B cell (primary cell): ENCODE measurements around the gene SACM1L. TPM values are rescaled to one million over a fixed set of nuclear protein-coding genes. Genes with fewer than 3 reads are reported as not detected.

ENCODE experiments used
- ATAC-seq: fragments of 200-7000 bp; cut with Tn5 transposase; one replicate; pipeline ENCODE4 v1.10.0; 2021; ENCODE audit warnings: low read depth, mild to moderate bottlenecking, moderate number of reproducible peaks, moderate library complexity
- CTCF ChIA-PET: fragments of 350-600 bp; sonication (Branson Sonifier 250); formaldehyde crosslinking; loops from one replicate; lab custom pipeline; 2021; ENCODE audit warnings: antibody characterized with exemption, inconsistent platforms; lab: Charles Lee
- POLR2A ChIA-PET: fragments of 350-600 bp; sonication (Branson Sonifier 250); formaldehyde crosslinking; loops from one replicate; lab custom pipeline; 2021; ENCODE audit warnings: antibody characterized with exemption; lab: Charles Lee
- DNase-seq: peaks from one replicate; pipeline ENCODE4 v3.0.0; 2013
- H2AFZ ChIP-seq: 2 replicates; pipeline ENCODE4 v1.6.1; 2012; ENCODE audit warnings: mild to moderate bottlenecking, low read depth, low read length; ENCODE audit not compliant: insufficient read depth, poor library complexity, severe bottlenecking
- H3K27ac ChIP-seq, 2 donors: 1 replicate in 1 of 2; 2 replicates in 1 of 2; pipeline ENCODE4 v1.5.1; 2012 to 2013; ENCODE audit warnings: low read length in 2 of 2, mild to moderate bottlenecking in 2 of 2, moderate library complexity in 1 of 2
- H3K27me3 ChIP-seq, 4 experiments: fragments of 200-600 bp in 1 of 4; sonication (generic) in 1 of 4; replicated peaks in 1 of 4; 1 replicate in 2 of 4; 2 replicates in 2 of 4; pipeline versions ENCODE4 v1.6.1 to v1.7.0; 2013 to 2016; ENCODE audit warnings: low read length in 3 of 4, mild to moderate bottlenecking in 2 of 4, mixed read lengths in 1 of 4, moderate library complexity in 1 of 4; ENCODE audit not compliant: insufficient read depth in 4 of 4, control insufficient read depth in 3 of 4; ENCODE audit errors: control extremely low read depth in 1 of 4
- H3K36me3 ChIP-seq, 2 experiments: replicated peaks in 1 of 2; 1 replicate in 1 of 2; 2 replicates in 1 of 2; pipeline versions ENCODE4 v1.6.1 to v1.7.1; 2013; ENCODE audit warnings: low read length in 1 of 2; ENCODE audit not compliant: insufficient read depth in 2 of 2, control insufficient read depth in 1 of 2; ENCODE audit errors: control extremely low read depth in 1 of 2, extremely low read depth in 1 of 2
- H3K4me1 ChIP-seq, 2 donors: fragments of 200-600 bp in 1 of 2; sonication (generic) in 1 of 2; 1 replicate in 1 of 2; 2 replicates in 1 of 2; pipeline versions ENCODE4 v1.5.1 to v1.6.1; 2013 to 2017; ENCODE audit warnings: low read length in 2 of 2; ENCODE audit not compliant: control insufficient read depth in 2 of 2, insufficient read depth in 2 of 2
- H3K4me2 ChIP-seq: replicated peaks from 2 replicates; pipeline ENCODE3; 2012; ENCODE audit warnings: mild to moderate bottlenecking, low read depth, low read length; ENCODE audit not compliant: poor library complexity, severe bottlenecking
- H3K4me3 ChIP-seq, 5 experiments: fragments of 200-600 bp in 1 of 5; sonication (generic) in 1 of 5; 1 replicate in 3 of 5; 2 replicates in 2 of 5; pipeline versions ENCODE4 v1.5.1 to v1.7.0; 2011 to 2016; ENCODE audit warnings: low read length in 4 of 5, mild to moderate bottlenecking in 4 of 5, low read depth in 2 of 5, control low read depth in 1 of 5, moderate library complexity in 1 of 5; ENCODE audit not compliant: insufficient read depth in 1 of 5; ENCODE audit errors: control extremely low read depth in 1 of 5, extremely low read depth in 1 of 5
- H3K79me2 ChIP-seq: fragments of 200-600 bp; sonication (generic); one replicate; pipeline ENCODE4 v1.6.0; 2016; ENCODE audit warnings: low read length; ENCODE audit not compliant: control insufficient read depth, insufficient read depth
- H3K9ac ChIP-seq: fragments of 200-600 bp; sonication (generic); 2 replicates; pipeline ENCODE4 v1.6.1; 2017; ENCODE audit warnings: mild to moderate bottlenecking, low read length, moderate library complexity
- H3K9me3 ChIP-seq, 3 donors: one replicate each; pipeline versions ENCODE4 v1.6.1 to v1.7.1; 2013; ENCODE audit warnings: low read length in 2 of 3; ENCODE audit not compliant: control insufficient read depth in 2 of 3, insufficient read depth in 1 of 3; ENCODE audit errors: control extremely low read depth in 1 of 3
- H4K20me1 ChIP-seq: 2 replicates; pipeline ENCODE4 v1.6.0; 2012; ENCODE audit warnings: mild to moderate bottlenecking, low read length; ENCODE audit not compliant: insufficient read depth, control insufficient read depth, poor library complexity, severe bottlenecking
- H3K27ac Mint-ChIP-seq: one replicate; pipeline ENCODE4 v1.8.0; 2021; ENCODE audit warnings: mixed read lengths
- H3K27me3 Mint-ChIP-seq: one replicate; pipeline ENCODE4 v1.8.0; 2021; ENCODE audit warnings: mixed read lengths
- H3K4me1 Mint-ChIP-seq: one replicate; pipeline ENCODE4 v1.8.0; 2021; ENCODE audit warnings: mixed read lengths
- H3K4me3 Mint-ChIP-seq: one replicate; pipeline ENCODE4 v1.8.0; 2021; ENCODE audit warnings: mixed read lengths
- H3K9me3 Mint-ChIP-seq: one replicate; pipeline ENCODE4 v1.8.0; 2022; ENCODE audit warnings: mixed read lengths; ENCODE audit not compliant: insufficient read depth
- EZH2 ChIP-seq: IDR thresholded peaks from 2 replicates; pipeline ENCODE4 v1.6.1; 2012; ENCODE audit warnings: borderline replicate concordance, low read depth, mild to moderate bottlenecking, moderate library complexity, low read length; ENCODE audit not compliant: insufficient read depth, poor library complexity, severe bottlenecking
- WGBS: methylation state at CpG from one replicate; pipeline ENCODE4 v1.1.5; 2013; ENCODE audit warnings: missing lambda C conversion rate; ENCODE audit not compliant: insufficient coverage; 5-methylcytosine and 5-hydroxymethylcytosine counted together
- intact Hi-C: fragments of 100-400 bp; cut with micrococcal nuclease; formaldehyde crosslinking; loops from one replicate; pipeline ENCODE4 v1.10.0; 2022
- polyA plus RNA-seq: library from polyadenylated mRNA; depleted of rRNA; stranded (reverse); fragments of >200 nt; gene quantifications from 2 replicates; pipeline ENCODE4 v1.2.3, GENCODE V29; 2012
- total RNA-seq, 2 donors: library from RNA; stranded (reverse); fragments of 120-200 nt in 1 of 2; gene quantifications; 1 replicate in 1 of 2; 2 replicates in 1 of 2; pipeline versions ENCODE4 v1.2.3 to v1.2.4, GENCODE V29; 2013 to 2022
- TF ChIP-seq, protein P1 (sequence below): fragments of 200-600 bp; IDR thresholded peaks from one replicate; pipeline ENCODE4 v1.8.0; 2022; ENCODE audit warnings: antibody characterized with exemption, mild to moderate bottlenecking

Gene SACM1L
- total and polyA plus RNA-seq, 2 donors (not counting 1 experiment from before 2014, with no cell fraction given) = 20.7 to 85.7 TPM

DNA sequence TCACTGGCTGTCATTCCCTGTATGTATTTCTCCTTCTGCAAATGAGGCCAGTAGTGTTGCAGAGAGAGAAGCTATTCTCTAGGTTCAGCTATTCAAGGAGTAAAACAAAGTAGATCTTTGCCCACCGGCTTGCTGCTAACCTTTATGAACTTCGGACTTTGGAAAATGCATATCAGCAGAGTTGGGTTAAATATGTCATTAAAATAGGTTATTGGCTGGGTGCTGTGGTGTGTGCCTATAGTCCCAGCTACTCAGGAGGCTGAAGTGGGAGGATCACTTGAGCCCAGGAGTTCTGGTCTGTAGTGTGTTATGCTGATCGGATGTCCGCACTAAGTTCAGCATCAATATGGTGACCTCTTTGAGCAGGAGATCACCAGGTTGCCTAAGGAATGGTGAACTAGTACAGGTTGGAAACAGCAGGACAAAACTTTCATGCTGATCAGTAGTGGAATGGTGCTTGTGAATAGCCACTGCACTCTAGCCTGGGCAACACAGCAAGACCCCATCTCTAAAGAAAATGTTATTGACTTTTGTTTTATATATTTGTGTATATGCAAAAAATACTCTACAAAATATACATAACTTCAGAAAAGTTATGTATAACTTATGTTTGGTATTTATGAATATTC is 53.4 kb downstream of the SACM1L start:
- H3K27ac Mint-ChIP-seq = peak overlapping the region; percentile 39
- Histone ChIP-seq H3K4me1 (peaks cover 16% of the 10 kb centered on the region in 2 donors), H2AFZ (no peak overlapping the region), H3K27me3 (no peaks in the 10 kb centered on the region), H3K79me2 (no peaks in the 10 kb centered on the region), H3K4me3 (no peak overlapping the region), H3K9me3 (no peaks in the 10 kb centered on the region), H3K4me2 (no peak overlapping the region), H3K36me3 (peaks cover 8 to 55% of the 10 kb centered on the region in 2 experiments), H3K27ac (peak overlapping the region; percentile 1 to 68), H4K20me1 (no peaks in the 10 kb centered on the region), H3K9ac (no peak overlapping the region)
- H3K9me3 Mint-ChIP-seq = no peaks in the 10 kb centered on the region
- 94% methylated on average over 4 of the region's 4 CpGs for WGBS
- no peaks in the 10 kb centered on the region for H3K27me3 Mint-ChIP-seq
- intact Hi-C loops = no loop called here
- ATAC-seq (no peak), DNase-seq (no peak)
- peak overlapping the region; percentile 24 for H3K4me3 Mint-ChIP-seq
- CTCF ChIA-PET = interaction anchor here (1.4 to 1.5 kb wide), 2 partner anchors 9 to 18 kb away, joined by 3 to 4 read pairs; no protein-coding TSS in a partner anchor
- peaks cover 24% of the 10 kb centered on the region for H3K4me1 Mint-ChIP-seq
- no peak for TF ChIP-seq EZH2
- TF ChIP-seq, protein P1, sequence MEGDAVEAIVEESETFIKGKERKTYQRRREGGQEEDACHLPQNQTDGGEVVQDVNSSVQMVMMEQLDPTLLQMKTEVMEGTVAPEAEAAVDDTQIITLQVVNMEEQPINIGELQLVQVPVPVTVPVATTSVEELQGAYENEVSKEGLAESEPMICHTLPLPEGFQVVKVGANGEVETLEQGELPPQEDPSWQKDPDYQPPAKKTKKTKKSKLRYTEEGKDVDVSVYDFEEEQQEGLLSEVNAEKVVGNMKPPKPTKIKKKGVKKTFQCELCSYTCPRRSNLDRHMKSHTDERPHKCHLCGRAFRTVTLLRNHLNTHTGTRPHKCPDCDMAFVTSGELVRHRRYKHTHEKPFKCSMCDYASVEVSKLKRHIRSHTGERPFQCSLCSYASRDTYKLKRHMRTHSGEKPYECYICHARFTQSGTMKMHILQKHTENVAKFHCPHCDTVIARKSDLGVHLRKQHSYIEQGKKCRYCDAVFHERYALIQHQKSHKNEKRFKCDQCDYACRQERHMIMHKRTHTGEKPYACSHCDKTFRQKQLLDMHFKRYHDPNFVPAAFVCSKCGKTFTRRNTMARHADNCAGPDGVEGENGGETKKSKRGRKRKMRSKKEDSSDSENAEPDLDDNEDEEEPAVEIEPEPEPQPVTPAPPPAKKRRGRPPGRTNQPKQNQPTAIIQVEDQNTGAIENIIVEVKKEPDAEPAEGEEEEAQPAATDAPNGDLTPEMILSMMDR = no peak
- POLR2A ChIA-PET = no interaction called here

DNA sequence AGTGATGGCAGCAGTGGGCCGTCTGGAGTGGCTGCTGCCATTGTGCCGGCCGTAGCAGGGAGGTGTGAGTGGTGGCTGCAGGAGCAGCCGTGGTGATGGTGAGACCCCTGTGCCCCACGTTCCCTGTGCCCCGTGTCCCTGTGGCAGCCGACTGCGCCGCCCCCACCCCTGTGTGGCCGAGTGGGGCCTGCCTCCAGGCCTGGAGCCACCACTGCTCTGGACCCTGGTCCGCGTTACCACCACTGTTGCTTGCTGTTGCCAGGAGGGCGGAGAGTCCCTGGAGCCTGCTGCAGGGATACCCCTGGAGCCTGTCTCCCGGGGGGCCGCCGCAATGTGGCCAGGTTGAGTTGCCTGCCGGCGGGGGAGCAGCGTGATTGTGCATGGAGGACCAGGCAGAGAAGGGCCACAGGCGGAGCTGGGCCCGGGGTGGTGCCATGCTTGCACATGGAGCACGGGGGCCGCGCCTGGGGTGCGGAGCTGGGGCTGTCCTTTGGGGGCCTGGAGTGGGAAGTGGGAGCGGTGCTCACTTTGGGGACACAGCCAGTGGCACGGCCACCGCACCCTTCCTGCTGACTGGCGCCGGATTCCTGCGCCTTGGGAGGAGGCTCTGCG is 57.1 kb downstream of the SACM1L start:
- no peaks in the 10 kb centered on the region for H3K27me3 ChIP-seq
- H3K27ac Mint-ChIP-seq = no peak overlapping the region
- no peaks in the 10 kb centered on the region for H3K9me3 ChIP-seq
- H3K79me2 ChIP-seq = no peaks in the 10 kb centered on the region
- H2AFZ ChIP-seq = no peak overlapping the region
- no peaks in the 10 kb centered on the region for H4K20me1 ChIP-seq
- no peak overlapping the region for H3K27ac ChIP-seq
- ChIA-PET CTCF (no interaction called here), POLR2A (no interaction called here)
- 96% methylated on average over 32 of the region's 32 CpGs for WGBS
- no peak overlapping the region for H3K4me3 ChIP-seq
- peaks cover 12% of the 10 kb centered on the region in 2 donors for H3K4me1 ChIP-seq
- no peak for TF ChIP-seq EZH2
- TF ChIP-seq, protein P1 = no peak
- peaks cover 15% of the 10 kb centered on the region for H3K4me1 Mint-ChIP-seq
- H3K9me3 Mint-ChIP-seq = no peaks in the 10 kb centered on the region
- H3K9ac ChIP-seq = no peak overlapping the region
- H3K4me2 ChIP-seq = no peak overlapping the region
- ATAC-seq (no peak), DNase-seq (no peak)
- intact Hi-C loops = no loop called here
- H3K4me3 Mint-ChIP-seq = no peak overlapping the region
- no peaks in the 10 kb centered on the region for H3K27me3 Mint-ChIP-seq
- peaks cover 0 to 23% of the 10 kb centered on the region in 2 experiments for H3K36me3 ChIP-seq
